K562 (cell line): Measurements from ENCODE around the gene MECP2. TPM values are rescaled to one million over a fixed set of nuclear protein-coding genes. Genes with fewer than 3 reads are reported as not detected.

Experiments
- CCNT2 ChIP-seq: IDR thresholded peaks from 2 replicates; pipeline ENCODE4 v1.6.1; 2011; ENCODE audit warnings: borderline replicate concordance, low read depth, mild to moderate bottlenecking, moderate library complexity, mixed read lengths, low read length; ENCODE audit not compliant: insufficient read length; ENCODE audit errors: extremely low read depth
- CHD4 ChIP-seq: fragments of 200-600 bp; sonication (generic); IDR thresholded peaks from 3 replicates; pipeline ENCODE4 v1.6.1; 2012; ENCODE audit warnings: low read depth, mild to moderate bottlenecking, mixed read lengths, low read length, inconsistent platforms; ENCODE audit not compliant: insufficient read depth, insufficient replicate concordance, poor library complexity, severe bottlenecking
- GABPB1 ChIP-seq: sonication (generic); formaldehyde crosslinking; IDR thresholded peaks from 2 replicates; pipeline ENCODE4 v1.8.0; 2022; ENCODE audit warnings: mild to moderate bottlenecking, missing genetic modification reagents
- HCFC1 ChIP-seq: IDR thresholded peaks from 2 replicates; pipeline ENCODE4 v1.6.1; 2012; ENCODE audit warnings: low read depth, low read length, improper control_type of control experiment
- NFATC3 ChIP-seq: fragments of 450-650 bp; IDR thresholded peaks from 2 replicates; pipeline ENCODE4 v1.6.1; 2017; ENCODE audit warnings: mild to moderate bottlenecking
- PCBP1 ChIP-seq: fragments of 200-400 bp; formaldehyde crosslinking; IDR thresholded peaks from 2 replicates; pipeline ENCODE4 v1.6.1; 2018; ENCODE audit warnings: mild to moderate bottlenecking, low read depth, low read length; ENCODE audit not compliant: poor library complexity, severe bottlenecking
- POLR2G ChIP-seq: fragments of 200-400 bp; formaldehyde crosslinking; IDR thresholded peaks from 2 replicates; pipeline ENCODE4 v1.6.1; 2017; ENCODE audit warnings: low read depth, mild to moderate bottlenecking, antibody characterized with exemption, low read length, moderate library complexity
- RAD21 ChIP-seq, 2 experiments: fragments of 250-450 bp in 1 of 2; fragments of 450-650 bp in 1 of 2; sonication (Bioruptor Pico) in 1 of 2; formaldehyde crosslinking in 1 of 2; IDR thresholded peaks in 1 of 2; conservative IDR thresholded peaks in 1 of 2; 2 replicates each; pipeline versions ENCODE4 v1.4.0 to v1.8.0; 2020 to 2022; ENCODE audit warnings: mild to moderate bottlenecking in 2 of 2, moderate library complexity in 1 of 2
- RB1 ChIP-seq: fragments of 450-650 bp; IDR thresholded peaks from 2 replicates; pipeline ENCODE4 v1.6.1; 2017; ENCODE audit warnings: low read depth, mild to moderate bottlenecking
- RBFOX2 ChIP-seq: fragments of 200-400 bp; formaldehyde crosslinking; IDR thresholded peaks from 2 replicates; pipeline ENCODE4 v1.6.1; 2017; ENCODE audit warnings: low read depth, mild to moderate bottlenecking, low read length, moderate library complexity
- SMAD4 ChIP-seq: fragments of 250-450 bp; sonication (Bioruptor Pico); conservative IDR thresholded peaks from 2 replicates; pipeline ENCODE4 v1.8.0; 2021; ENCODE audit warnings: inconsistent platforms, mild to moderate bottlenecking, moderate library complexity
- SUPT5H ChIP-seq: fragments of 450-650 bp; IDR thresholded peaks from 2 replicates; pipeline ENCODE4 v1.6.1; 2016
- VEZF1 ChIP-seq: fragments of 200-800 bp; sonication (Bioruptor generic); IDR thresholded peaks from 2 replicates; pipeline ENCODE4 v1.6.1; 2017; ENCODE audit warnings: missing genetic modification characterization, missing compliant biosample characterization
- ZBTB7A ChIP-seq: IDR thresholded peaks from 2 replicates; pipeline ENCODE4 v1.6.1; 2011; ENCODE audit warnings: low read depth, mild to moderate bottlenecking, low read length, moderate library complexity, borderline replicate concordance; ENCODE audit not compliant: control insufficient read depth
- ZNF586 ChIP-seq: fragments of 450-650 bp; formaldehyde crosslinking; conservative IDR thresholded peaks from 2 replicates; pipeline ENCODE4 v1.4.0; 2020; ENCODE audit warnings: mild to moderate bottlenecking, moderate library complexity
- ZNF639 ChIP-seq, 2 experiments: fragments of 200-800 bp in 1 of 2; sonication (Bioruptor generic) in 1 of 2; sonication (generic) in 1 of 2; formaldehyde crosslinking in 1 of 2; IDR thresholded peaks in 1 of 2; conservative IDR thresholded peaks in 1 of 2; 2 replicates each; pipeline versions ENCODE4 v1.5.0 to v1.6.1; 2016 to 2020; ENCODE audit warnings: missing compliant biosample characterization in 1 of 2, missing genetic modification characterization in 1 of 2, missing genetic modification reagents in 1 of 2
- ZNF644 ChIP-seq: fragments of 200-800 bp; sonication (Bioruptor generic); IDR thresholded peaks from 2 replicates; pipeline ENCODE4 v1.6.1; 2016; ENCODE audit warnings: low read depth, missing genetic modification characterization, missing compliant biosample characterization
- ZNF668 ChIP-seq: fragments of 250-450 bp; sonication (Bioruptor Pico); IDR thresholded peaks from 2 replicates; pipeline ENCODE4 v1.8.0; 2022; ENCODE audit warnings: mild to moderate bottlenecking, inconsistent platforms
- ZNF764 ChIP-seq: fragments of 250-450 bp; sonication (Bioruptor Pico); IDR thresholded peaks from 2 replicates; pipeline ENCODE4 v1.4.0; 2020; ENCODE audit warnings: low read depth, mild to moderate bottlenecking, moderate library complexity
- polyA plus RNA-seq, 8 experiments: library from polyadenylated mRNA; depleted of rRNA in 4 of 8; stranded (reverse) in 5 of 8; unstranded in 3 of 8; fragments of >200 nt; fragmentation: Nextera tagmentation in 2 of 8; fragmentation: Illumina TruSeq in 1 of 8; extraction: Ambion mirVana in 2 of 8; extraction: Trizol in 1 of 8; gene quantifications; 2 replicates each; pipeline versions ENCODE4 v1.2.1 to v1.2.3, GENCODE V29; 2011 to 2014; ENCODE audit warnings: inconsistent platforms in 1 of 8, missing spikeins in 1 of 8
- total RNA-seq, 7 experiments: library from RNA; depleted of rRNA in 6 of 7; stranded (reverse); fragments of >200 nt in 6 of 7; fragmentation: Illumina TruSeq in 2 of 7; extraction: Trizol in 2 of 7; gene quantifications; 2 replicates each; pipeline versions ENCODE4 v1.2.1 to v1.2.3, GENCODE V29; 2011 to 2021; ENCODE audit warnings: low replicate concordance in 1 of 7
- TF ChIP-seq, protein P1 (sequence below): fragments of 250-450 bp; sonication (Bioruptor Pico); IDR thresholded peaks from 2 replicates; pipeline ENCODE4 v1.4.0; 2020; ENCODE audit warnings: mild to moderate bottlenecking, moderate library complexity, borderline replicate concordance

The MECP2 gene
- total and polyA plus RNA-seq, 9 of the 15 experiments (the other 6 are each of a cell fraction or from before 2014, with no cell fraction given), result 2.1 to 50.9 (median 30.5) TPM

DNA sequence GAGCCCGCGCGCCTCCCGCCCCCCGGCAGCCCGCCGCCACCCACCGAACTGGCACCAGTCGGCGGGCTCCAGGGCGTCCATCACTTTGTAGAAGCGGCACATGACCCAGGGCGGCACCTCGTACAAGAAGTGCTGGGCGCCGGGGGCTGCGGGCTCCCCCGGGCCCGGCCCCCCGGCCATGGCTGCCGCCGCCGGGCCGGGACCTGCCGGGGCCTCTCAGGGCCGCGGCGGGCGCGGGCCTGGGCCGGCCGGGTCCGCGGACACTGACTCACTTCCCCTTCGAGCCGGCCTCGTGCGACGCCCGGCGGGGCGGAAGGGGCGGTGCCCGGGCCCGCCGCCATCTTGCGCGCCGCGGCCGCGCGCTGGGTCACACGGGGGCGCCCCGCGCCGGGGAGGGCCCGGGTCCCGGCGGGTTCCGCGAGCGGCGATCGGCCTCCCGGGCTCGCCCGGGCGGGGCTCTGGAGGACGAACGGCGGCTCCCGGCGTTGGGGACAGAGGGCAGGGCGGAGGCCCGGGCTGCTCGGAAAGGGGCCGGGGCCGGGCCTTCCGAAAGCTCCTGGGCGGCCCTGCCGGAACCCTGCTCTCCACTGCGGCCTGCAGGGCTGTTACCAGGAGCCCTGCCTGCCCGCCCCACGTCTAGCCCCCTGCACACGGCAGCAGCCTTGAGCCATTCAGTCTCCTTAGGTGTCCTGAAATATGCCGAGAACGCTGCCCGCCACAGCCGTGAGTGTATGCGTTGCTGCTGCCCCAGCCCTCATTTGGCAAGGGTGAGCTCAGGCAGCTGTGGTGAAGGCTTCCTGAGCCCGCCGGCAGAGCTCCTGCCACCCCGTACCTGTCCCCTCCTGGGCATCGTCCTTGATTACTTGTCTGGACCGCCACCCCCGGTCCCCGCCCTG, 77.6 kb downstream of the MECP2 start, which contains the start of gene IRAK1 (continued):
- peak in 1 of 2 experiments; percentile 30; a peak in 2 of 4 replicates for TF ChIP-seq RAD21 (CRISPR knock-in tag; conservative IDR thresholded peaks at IDR 0.05 in 1 of 2, IDR thresholded peaks at IDR 0.05 in 1 of 2)
- no peak for TF ChIP-seq CHD4
- TF ChIP-seq PCBP1, result no peak
- no peak for TF ChIP-seq ZNF586 (CRISPR knock-in tag)
- peak; percentile 79 for TF ChIP-seq POLR2G
- TF ChIP-seq HCFC1, result peak; percentile 47; the same call in 1 of the 2 replicates
- no peak for TF ChIP-seq ZNF668 (CRISPR knock-in tag)
- no peak for TF ChIP-seq NFATC3
- TF ChIP-seq, protein P1, sequence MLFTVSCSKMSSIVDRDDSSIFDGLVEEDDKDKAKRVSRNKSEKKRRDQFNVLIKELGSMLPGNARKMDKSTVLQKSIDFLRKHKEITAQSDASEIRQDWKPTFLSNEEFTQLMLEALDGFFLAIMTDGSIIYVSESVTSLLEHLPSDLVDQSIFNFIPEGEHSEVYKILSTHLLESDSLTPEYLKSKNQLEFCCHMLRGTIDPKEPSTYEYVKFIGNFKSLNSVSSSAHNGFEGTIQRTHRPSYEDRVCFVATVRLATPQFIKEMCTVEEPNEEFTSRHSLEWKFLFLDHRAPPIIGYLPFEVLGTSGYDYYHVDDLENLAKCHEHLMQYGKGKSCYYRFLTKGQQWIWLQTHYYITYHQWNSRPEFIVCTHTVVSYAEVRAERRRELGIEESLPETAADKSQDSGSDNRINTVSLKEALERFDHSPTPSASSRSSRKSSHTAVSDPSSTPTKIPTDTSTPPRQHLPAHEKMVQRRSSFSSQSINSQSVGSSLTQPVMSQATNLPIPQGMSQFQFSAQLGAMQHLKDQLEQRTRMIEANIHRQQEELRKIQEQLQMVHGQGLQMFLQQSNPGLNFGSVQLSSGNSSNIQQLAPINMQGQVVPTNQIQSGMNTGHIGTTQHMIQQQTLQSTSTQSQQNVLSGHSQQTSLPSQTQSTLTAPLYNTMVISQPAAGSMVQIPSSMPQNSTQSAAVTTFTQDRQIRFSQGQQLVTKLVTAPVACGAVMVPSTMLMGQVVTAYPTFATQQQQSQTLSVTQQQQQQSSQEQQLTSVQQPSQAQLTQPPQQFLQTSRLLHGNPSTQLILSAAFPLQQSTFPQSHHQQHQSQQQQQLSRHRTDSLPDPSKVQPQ (CRISPR knock-in tag), result no peak
- peak; percentile 29; the same call in 1 of the 2 replicates for TF ChIP-seq ZBTB7A
- TF ChIP-seq ZNF644 (tag), result peak; percentile 62; the same call in 1 of the 2 replicates
- TF ChIP-seq ZNF764 (CRISPR knock-in tag), result no peak
- 0 out of 2 replicates have a peak, but pooled peaks have one; percentile 13 for TF ChIP-seq SUPT5H
- 0 out of 2 replicates have a peak, but pooled peaks have one; percentile 21 for TF ChIP-seq GABPB1
- peak; percentile 77 for TF ChIP-seq VEZF1 (CRISPR knock-in tag)
- peak; percentile 55 for TF ChIP-seq RBFOX2
- peak; percentile 84 for TF ChIP-seq RB1
- TF ChIP-seq CCNT2, result peak; percentile 81
- TF ChIP-seq SMAD4, result peak; percentile 64; the same call in 1 of the 2 replicates
- peak in 1 of 2 experiments; percentile 96; a peak in 2 of 4 replicates for TF ChIP-seq ZNF639 (CRISPR knock-in tag; conservative IDR thresholded peaks at IDR 0.05 in 1 of 2, IDR thresholded peaks at IDR 0.05 in 1 of 2)
